GM15510 (cell line): ENCODE results near the gene SMIM41.

ENCODE experiments used
- POLR2A ChIP-seq: IDR thresholded peaks from 3 replicates; pipeline ENCODE4 v1.6.1; 2011; ENCODE audit warnings: borderline replicate concordance; ENCODE audit not compliant: insufficient read length; ENCODE audit errors: extremely low read depth

SMIM41 gene

GRCh38 chr12:52046859-52047258 is 32.6 kb upstream of the SMIM41 start:
- TF ChIP-seq POLR2A = no peak

DNA sequence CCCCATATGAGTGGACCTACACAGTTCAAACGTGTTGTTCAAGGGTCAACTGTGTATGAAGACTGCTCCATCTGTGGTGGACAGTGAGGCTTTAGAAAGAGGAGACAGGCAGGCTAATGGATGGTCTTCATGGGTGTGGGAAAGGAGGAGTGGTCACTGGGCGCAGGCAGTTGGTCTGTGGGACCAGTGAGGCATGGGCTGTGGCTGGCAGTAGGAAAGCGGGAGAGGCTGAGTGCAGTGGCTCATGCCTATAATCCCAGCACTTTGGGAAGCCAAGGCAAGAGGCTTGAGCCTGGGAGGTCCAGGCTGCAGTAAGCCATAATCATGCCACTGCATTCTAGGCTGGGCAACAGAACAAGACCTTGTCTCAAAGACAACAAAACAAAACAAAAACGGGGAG is 30.2 kb upstream of the SMIM41 start:
- TF ChIP-seq POLR2A = no peak

DNA sequence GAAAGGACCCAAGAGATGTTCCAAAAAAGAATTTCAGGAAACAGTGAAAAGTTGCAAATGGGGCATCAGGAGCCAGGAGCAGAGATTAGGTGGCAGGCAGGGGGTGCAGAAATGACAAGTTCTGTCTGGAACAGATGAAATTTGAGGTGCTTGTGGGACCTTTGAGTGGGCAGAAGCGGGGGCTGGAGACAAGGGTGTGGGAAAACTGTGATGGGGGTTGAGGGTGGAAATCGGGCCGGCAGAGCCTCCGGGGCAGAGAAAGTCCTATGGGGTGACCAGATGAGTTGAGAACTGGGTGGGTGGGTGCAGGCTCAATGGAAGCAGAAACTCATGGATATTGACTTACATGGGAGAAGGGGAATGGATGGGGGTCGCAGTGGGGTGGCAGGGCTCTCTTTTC is 29.8 kb upstream of the SMIM41 start:
- no peak for TF ChIP-seq POLR2A

DNA sequence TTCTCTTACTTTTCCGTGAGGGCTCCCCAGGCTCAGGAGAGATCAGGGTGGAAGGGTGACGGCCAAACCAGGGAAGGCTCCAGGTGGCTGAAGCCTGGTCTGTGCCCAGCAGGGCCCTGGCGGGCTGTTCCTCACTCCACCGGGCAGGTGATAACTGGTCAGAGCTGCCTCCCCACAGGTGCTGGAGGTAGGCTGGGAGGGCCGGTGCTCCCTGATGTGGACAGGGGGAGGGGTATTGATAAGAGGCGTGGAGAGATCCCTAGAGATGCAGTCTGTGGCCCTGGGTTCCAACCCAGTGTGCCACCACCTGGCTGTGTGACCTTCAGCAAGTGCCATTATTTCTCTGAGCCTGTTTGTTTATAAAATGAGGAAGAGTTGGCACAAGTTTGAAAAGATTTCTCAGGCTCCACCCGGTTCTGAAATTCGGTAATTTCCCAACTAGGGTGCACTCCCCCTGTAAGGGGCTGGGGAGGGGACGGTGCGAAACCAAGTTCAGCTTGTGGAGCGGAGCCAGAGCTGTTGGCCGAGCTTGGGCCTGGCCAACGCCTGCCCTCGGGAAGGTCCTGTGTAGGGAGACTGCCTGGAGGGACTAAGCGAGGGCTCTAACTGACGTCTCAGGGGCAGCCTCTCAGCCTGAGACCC is 29.3 kb upstream of the SMIM41 start:
- no peak for TF ChIP-seq POLR2A

DNA sequence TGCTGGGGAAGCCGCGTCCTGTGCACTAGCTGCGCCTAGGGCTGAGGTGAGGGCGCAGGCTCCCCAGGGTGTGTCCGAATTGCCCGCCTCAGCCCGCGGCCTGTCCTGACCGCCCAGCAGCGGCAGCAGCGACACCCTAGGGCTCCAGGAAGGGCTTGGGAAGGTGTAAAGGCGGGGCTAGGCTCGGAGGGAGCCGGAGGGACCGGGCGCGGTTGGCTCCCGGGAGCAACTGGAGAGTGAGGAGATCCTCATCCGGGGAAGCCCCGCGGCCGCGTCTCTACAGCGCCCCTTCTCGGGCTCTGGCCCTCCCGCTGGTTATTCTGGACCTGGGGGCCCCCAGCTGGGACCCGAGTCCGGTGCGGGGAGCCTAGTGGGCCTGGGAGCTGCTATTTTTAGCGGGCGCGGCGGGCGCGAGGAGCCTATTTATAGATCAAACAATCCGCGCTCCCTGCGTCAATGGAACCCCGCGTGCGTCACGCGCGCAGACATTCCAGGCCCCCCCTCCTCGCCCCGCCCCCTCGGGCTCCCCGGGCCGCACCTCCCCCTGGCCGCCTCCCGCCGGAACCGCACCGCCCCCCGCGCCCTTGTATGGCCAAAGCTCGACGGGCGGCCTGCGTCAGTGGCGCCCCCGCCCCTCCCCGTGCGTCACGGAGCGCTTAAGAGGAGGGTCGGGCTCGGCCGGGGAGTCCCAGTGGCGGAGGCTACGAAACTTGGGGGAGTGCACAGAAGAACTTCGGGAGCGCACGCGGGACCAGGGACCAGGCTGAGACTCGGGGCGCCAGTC is 28.6 kb upstream of the SMIM41 start, which contains the start of gene NR4A1:
NR4A1 (plus strand) TSS at position 685 of the 784 bp plus-strand sequence. CDS start 2,887 bp downstream, outside the sequence.
- TF ChIP-seq POLR2A = peak; percentile 56

DNA sequence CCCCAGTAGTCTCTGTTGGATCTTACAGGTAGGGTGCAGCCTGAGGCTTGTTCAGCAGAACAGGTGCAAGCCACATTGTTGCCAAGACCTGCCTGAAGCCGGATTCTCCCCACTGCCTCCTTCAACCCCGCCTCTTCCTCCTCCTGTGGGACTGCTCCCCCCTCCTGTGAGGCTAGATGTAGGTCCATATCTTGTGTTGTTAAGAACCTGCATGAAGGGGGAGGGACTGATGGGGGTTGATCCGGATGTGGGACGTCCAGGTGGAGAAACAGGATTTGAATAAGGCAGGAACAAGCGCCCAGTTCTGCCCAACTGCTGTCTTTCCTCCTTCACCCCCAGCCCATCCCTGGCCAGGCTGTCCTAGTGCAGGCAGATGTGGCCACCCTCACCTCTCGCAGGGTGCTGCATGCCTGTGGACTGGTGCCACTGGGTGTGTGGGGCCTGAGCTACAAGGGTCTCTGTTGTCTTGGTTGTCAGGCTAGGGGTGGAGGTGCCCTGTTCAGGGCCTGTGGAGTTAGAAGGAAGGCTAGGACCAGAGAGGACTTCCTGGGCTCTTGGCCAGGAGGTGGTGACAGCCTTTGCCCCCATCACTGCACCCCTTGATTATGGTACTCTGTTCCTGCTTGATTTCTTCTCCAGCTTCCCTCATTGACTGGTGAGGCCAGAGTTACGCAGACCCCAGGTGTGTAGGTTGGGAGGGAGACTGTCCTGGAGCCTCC is 26.9 kb upstream of the SMIM41 start:
- no peak for TF ChIP-seq POLR2A

- TF ChIP-seq POLR2A = no peak
Observed at GRCh38 chr12:52053536-52054209, 25.8 kb upstream of the SMIM41 start.

DNA sequence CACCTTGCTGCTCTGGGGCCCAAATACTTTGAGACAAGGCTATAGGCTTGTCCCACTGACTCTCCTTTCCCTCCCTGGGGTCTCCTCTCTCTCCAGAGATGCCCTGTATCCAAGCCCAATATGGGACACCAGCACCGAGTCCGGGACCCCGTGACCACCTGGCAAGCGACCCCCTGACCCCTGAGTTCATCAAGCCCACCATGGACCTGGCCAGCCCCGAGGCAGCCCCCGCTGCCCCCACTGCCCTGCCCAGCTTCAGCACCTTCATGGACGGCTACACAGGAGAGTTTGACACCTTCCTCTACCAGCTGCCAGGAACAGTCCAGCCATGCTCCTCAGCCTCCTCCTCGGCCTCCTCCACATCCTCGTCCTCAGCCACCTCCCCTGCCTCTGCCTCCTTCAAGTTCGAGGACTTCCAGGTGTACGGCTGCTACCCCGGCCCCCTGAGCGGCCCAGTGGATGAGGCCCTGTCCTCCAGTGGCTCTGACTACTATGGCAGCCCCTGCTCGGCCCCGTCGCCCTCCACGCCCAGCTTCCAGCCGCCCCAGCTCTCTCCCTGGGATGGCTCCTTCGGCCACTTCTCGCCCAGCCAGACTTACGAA is 25.2 kb upstream of the SMIM41 start:
- TF ChIP-seq POLR2A = no peak

DNA sequence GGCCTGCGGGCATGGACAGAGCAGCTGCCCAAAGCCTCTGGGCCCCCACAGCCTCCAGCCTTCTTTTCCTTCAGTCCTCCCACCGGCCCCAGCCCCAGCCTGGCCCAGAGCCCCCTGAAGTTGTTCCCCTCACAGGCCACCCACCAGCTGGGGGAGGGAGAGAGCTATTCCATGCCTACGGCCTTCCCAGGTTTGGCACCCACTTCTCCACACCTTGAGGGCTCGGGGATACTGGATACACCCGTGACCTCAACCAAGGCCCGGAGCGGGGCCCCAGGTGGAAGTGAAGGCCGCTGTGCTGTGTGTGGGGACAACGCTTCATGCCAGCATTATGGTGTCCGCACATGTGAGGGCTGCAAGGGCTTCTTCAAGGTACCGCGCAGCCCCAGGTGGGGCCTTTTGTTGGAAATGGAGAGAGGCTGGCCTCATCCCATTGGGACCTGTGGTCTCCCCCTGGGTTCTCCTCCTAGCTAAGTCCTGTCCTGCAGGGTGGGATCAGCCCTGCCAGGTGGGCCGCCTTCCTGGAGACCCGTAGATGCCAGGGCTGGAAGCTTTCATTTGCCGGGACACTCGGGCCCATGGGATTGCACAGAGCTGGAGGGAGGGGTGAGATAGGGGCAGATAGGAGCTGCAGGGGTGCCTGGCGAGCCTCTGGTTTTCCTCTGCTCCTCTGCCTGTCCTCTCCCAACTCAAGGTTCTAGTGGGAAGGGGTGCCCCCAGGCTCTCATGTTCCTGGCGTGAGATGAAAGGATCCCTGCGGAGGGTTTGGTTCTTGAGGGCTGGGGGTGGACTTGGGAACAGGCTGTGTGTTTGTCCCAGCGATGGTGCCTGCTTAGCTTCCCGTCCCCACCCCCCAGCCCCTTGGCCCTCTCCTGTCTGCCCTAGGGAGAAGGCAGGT is 24.4 kb upstream of the SMIM41 start:
- no peak for TF ChIP-seq POLR2A

- TF ChIP-seq POLR2A = no peak
Observed at GRCh38 chr12:52055731-52056711, 23.5 kb upstream of the SMIM41 start.

DNA sequence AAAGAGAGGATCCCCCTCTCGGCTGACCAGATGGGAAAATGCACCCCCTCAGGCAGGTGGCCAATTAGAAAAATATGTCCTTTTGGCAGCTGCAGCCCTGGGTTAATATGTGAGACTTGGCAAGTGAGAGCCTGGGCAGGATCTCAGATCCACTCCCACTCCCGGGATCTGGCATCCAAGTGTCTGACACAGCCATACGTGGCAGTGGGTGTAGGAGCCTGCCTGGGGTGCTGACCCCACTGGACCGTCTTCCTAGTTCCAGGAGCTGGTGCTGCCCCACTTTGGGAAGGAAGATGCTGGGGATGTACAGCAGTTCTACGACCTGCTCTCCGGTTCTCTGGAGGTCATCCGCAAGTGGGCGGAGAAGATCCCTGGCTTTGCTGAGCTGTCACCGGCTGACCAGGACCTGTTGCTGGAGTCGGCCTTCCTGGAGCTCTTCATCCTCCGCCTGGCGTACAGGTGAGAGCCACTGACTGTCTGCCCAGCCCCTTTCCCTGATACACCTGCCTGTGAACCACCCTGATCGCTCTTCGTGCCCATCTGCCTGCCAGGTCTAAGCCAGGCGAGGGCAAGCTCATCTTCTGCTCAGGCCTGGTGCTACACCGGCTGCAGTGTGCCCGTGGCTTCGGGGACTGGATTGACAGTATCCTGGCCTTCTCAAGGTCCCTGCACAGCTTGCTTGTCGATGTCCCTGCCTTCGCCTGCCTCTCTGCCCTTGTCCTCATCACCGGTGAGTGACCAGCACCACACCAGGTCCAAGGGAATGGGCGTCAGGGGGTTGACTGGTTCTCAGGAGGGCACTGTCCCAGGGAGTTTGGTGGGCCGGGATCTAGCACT is 22.5 kb upstream of the SMIM41 start:
- no peak for TF ChIP-seq POLR2A
